Left ventricle myocardium inferior (tissue), 1 donor: ENCODE measurements around the gene CRACR2A. TPM values are rescaled to one million over a fixed set of nuclear protein-coding genes. Genes with fewer than 3 reads are reported as not detected.

Experiments
- DNase-seq: peaks from one replicate; pipeline ENCODE4 v3.0.0-alpha.2; 2020
- H3K27ac ChIP-seq: fragments of 200-600 bp; replicated peaks from 2 replicates; pipeline ENCODE4 v1.8.0; 2021
- H3K27me3 ChIP-seq: fragments of 200-600 bp; 2 replicates; pipeline ENCODE4 v1.8.0; 2021; ENCODE audit warnings: low read depth
- H3K36me3 ChIP-seq: fragments of 200-600 bp; 2 replicates; pipeline ENCODE4 v1.8.0; 2021
- H3K4me1 ChIP-seq: fragments of 200-600 bp; 2 replicates; pipeline ENCODE4 v1.8.0; 2021
- H3K4me3 ChIP-seq: fragments of 200-600 bp; 2 replicates; pipeline ENCODE4 v1.8.0; 2021; ENCODE audit warnings: mild to moderate bottlenecking, moderate library complexity
- H3K9me3 ChIP-seq: fragments of 200-600 bp; replicated peaks from 2 replicates; pipeline ENCODE4 v1.8.0; 2021
- intact Hi-C: fragments of 100-400 bp; cut with micrococcal nuclease; formaldehyde crosslinking; loops from one replicate; pipeline ENCODE4 v1.11.0; 2022
- total RNA-seq: library from RNA; stranded (reverse); fragmentation: NEBNext Ultra II Directional; extraction: Animal tissue kit (Norgen Biotek cat#: 25700); gene quantifications from one replicate; pipeline ENCODE4 v1.2.1, GENCODE V29; 2021
- TF ChIP-seq, protein P1 (sequence below): fragments of 200-600 bp; IDR thresholded peaks from 2 replicates; pipeline ENCODE4 v1.8.0; 2021; ENCODE audit warnings: antibody characterized with exemption, mild to moderate bottlenecking, borderline replicate concordance
- donor health status: DM: no; HTN: yes; CAD: no; lungs with severe emphysema.

Gene CRACR2A
- total RNA-seq, 1 donor from 2014 or later = 7.6 TPM

DNA sequence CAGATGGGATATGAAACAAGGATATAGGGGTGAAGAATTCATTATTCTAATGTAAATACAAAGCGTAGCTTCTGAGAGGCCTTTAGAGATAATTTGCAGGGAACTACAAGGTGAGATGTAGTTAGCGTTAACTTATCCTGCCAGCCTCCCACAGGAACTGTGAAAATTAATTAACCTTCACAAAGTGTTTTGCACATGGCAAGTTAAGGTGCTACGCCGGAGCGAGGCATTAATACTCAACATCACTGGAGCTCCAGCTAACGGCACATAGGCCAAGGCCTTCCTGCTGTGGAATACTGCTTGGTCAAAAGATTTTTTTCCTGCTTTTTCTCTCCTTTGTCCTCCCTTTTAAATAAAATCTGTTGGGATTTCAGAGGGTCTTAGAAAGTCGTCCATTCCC is 86.5 kb downstream of the CRACR2A start:
- no peak overlapping the region for H3K4me3 ChIP-seq
- DNase-seq = no peak
- intact Hi-C loops = no loop called here
- H3K9me3 ChIP-seq = no peaks in the 10 kb centered on the region
- no peaks in the 10 kb centered on the region for H3K27me3 ChIP-seq
- H3K27ac ChIP-seq = no peak overlapping the region
- peaks cover 22% of the 10 kb centered on the region for H3K4me1 ChIP-seq
- TF ChIP-seq, protein P1, sequence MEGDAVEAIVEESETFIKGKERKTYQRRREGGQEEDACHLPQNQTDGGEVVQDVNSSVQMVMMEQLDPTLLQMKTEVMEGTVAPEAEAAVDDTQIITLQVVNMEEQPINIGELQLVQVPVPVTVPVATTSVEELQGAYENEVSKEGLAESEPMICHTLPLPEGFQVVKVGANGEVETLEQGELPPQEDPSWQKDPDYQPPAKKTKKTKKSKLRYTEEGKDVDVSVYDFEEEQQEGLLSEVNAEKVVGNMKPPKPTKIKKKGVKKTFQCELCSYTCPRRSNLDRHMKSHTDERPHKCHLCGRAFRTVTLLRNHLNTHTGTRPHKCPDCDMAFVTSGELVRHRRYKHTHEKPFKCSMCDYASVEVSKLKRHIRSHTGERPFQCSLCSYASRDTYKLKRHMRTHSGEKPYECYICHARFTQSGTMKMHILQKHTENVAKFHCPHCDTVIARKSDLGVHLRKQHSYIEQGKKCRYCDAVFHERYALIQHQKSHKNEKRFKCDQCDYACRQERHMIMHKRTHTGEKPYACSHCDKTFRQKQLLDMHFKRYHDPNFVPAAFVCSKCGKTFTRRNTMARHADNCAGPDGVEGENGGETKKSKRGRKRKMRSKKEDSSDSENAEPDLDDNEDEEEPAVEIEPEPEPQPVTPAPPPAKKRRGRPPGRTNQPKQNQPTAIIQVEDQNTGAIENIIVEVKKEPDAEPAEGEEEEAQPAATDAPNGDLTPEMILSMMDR = no peak
- H3K36me3 ChIP-seq = no peaks in the 10 kb centered on the region

DNA sequence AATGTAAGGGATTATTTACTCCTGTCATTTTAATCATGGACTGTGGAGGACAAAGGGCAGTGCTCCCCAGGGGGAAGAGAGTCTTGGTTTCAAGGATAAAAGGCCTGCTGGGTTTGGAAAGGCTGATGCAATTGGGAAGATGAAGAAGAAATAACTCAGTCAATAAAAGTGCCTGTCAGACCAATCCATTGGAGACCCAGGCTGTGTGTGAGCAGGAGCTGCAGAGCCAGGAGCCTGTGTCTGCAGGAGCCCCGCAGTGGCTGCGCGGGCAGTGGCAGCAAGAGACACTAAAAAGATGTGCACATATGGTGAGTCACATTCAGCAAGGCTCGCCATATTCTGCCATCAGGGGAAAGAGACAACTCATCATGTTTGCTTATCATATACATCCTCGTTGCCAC is 90.4 kb downstream of the CRACR2A start:
- no peaks in the 10 kb centered on the region for H3K36me3 ChIP-seq
- TF ChIP-seq, protein P1 = no peak
- intact Hi-C loops = no loop called here

DNA sequence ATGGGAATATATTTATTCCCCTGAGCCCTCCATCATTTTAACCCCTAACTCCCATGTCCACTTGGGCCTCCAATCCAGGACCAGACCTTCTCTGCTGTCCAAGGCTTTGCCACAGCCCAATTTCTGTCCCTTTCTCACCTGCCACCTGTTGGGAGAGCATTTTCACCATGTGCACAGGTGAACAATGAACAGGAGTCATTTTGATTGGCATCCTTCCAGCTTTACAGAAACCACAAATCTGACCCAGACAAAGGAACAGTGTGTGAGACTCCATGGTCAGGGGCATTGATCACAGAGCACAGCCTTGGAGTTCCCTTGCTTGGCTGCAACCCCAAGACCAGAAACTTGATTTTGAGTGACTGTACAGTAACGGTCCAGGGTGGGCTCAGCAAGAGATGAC is 91.9 kb downstream of the CRACR2A start:
- Histone ChIP-seq H3K4me1 (peaks cover 9% of the 10 kb centered on the region), H3K36me3 (no peaks in the 10 kb centered on the region), H3K27me3 (no peaks in the 10 kb centered on the region), H3K27ac (no peak overlapping the region), H3K9me3 (no peaks in the 10 kb centered on the region), H3K4me3 (no peak overlapping the region)
- TF ChIP-seq, protein P1 = no peak
- DNase-seq = no peak
- intact Hi-C loops = no loop called here

More for the DNA sequence above, 90.4 kb downstream of the CRACR2A start:
- no peak for DNase-seq
- no peak overlapping the region for H3K27ac ChIP-seq
- H3K4me1 ChIP-seq = peaks cover 9% of the 10 kb centered on the region
- no peak overlapping the region for H3K4me3 ChIP-seq
- no peaks in the 10 kb centered on the region for H3K9me3 ChIP-seq
- H3K27me3 ChIP-seq = no peaks in the 10 kb centered on the region

DNA sequence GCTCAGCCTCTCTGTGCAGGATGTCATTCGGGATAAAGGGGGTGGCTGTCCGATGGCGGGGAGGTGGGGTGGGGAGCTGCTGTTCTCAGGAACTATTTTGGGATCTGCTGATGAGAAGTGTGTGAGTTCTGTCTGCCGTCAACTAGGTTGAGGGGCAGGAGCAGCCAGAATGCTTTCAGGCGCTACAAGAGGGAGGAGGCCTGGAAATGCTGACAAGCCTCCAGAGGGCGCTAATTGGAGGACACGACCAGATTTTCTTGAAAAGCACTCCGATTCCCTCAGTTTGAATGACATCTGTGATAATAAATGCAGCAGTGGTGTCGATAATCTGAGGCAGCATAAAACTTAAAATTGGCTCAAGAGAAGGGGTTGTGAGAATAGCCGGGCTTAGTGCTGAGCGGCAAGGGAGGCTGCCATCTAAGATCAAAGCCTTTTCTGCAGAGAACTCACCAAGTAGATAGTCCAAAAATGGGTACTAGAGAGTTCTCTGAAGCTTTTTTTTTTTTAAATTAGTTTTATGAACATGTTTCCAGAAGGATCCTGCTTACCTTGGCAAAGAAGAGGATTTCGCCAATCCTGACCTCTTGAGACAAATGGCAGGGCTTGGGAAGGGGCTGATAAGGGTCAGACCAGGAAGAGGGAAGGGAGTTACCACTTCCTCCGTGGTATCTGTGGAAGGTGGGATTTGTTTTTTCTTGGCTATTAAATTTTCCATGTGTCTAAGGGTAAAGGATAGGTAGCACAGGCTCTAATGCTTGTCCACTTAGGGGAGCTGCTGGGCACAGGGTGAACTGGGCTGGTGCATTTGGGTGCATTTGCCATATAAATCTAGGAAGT is 94.4 kb downstream of the CRACR2A start:
- intact Hi-C loops = loop anchor here (10.0 kb wide), 1 partner anchor 116 kb away; no protein-coding TSS in a partner anchor
- TF ChIP-seq, protein P1 = peak; percentile 64
- no peaks in the 10 kb centered on the region for H3K9me3 ChIP-seq
- H3K4me3 ChIP-seq = no peak overlapping the region
- no peak for DNase-seq
- H3K36me3 ChIP-seq = peaks cover 5% of the 10 kb centered on the region
- no peaks in the 10 kb centered on the region for H3K27me3 ChIP-seq
- no peak overlapping the region for H3K27ac ChIP-seq
- H3K4me1 ChIP-seq = peaks cover 17% of the 10 kb centered on the region

DNA sequence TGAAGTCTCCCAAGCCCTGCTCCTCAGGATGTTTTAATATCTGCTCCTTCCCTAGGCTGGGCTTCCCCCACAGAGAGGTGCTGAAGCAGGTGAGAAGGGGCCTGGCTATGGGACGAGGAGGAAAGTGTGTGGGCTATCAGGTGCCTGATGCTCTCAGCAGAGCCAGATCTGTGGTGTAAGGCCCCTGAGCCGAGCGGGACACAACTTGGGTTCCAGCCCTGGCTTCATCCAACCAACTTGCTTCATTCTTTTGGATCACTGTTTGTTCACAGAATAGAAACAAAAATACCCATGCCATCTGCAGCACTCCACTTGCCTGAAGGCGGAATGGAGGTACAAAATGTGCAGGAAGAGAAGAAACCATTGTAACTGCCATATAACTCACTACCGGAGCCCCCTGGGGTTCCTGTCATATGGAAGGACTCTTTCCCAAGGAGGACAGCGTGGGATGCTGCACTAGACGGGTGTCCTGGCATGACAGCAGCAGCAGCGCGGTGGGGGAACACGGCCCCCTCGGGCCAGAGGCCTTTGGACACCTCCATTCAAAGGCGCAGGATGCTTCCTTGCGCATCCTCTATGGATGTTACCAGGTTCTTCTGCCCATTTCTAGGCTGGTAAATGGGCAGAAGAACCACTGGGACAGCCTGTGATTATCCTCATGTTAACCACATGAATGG is 95.8 kb downstream of the CRACR2A start:
- Histone ChIP-seq H3K36me3 (peaks cover 5% of the 10 kb centered on the region), H3K27me3 (no peaks in the 10 kb centered on the region), H3K27ac (no peak overlapping the region), H3K4me3 (no peak overlapping the region), H3K9me3 (no peaks in the 10 kb centered on the region), H3K4me1 (peaks cover 17% of the 10 kb centered on the region)
- DNase-seq = no peak
- TF ChIP-seq, protein P1 = no peak
- intact Hi-C loops = loop anchor here (10.0 kb wide), 1 partner anchor 118 kb away; no protein-coding TSS in a partner anchor
